Neural cell (in vitro differentiated cells): Measurements from ENCODE around the gene OTOA. TPM values are rescaled to one million over a fixed set of nuclear protein-coding genes. Genes with fewer than 3 reads are reported as not detected.

Experiments
- H2AFZ ChIP-seq: fragments of 200-600, 300-800 bp; sonication (generic), shearing (Covaris generic); 2 replicates; pipeline ENCODE4 v1.6.0; 2014; ENCODE audit warnings: low read depth, mild to moderate bottlenecking, antibody characterized with exemption, low read length, moderate library complexity
- H3F3A ChIP-seq: fragments of 200-600 bp; shearing (Covaris generic); 2 replicates; pipeline ENCODE4 v1.6.1; 2016; ENCODE audit warnings: mild to moderate bottlenecking, moderate library complexity, mixed read lengths, antibody characterized with exemption, low read length; ENCODE audit not compliant: insufficient read depth, poor library complexity, severe bottlenecking
- H3K27ac ChIP-seq: fragments of 200-600, 300-800 bp; sonication (generic), shearing (Covaris generic); 2 replicates; pipeline ENCODE4 v1.5.1; 2014; ENCODE audit warnings: mild to moderate bottlenecking, low read length, moderate library complexity
- H3K27me3 ChIP-seq: fragments of 300-800, 200-600 bp; sonication (generic), shearing (Covaris generic); 2 replicates; pipeline ENCODE4 v1.6.0; 2014; ENCODE audit warnings: mild to moderate bottlenecking, low read depth, low read length, moderate library complexity; ENCODE audit not compliant: insufficient read depth
- H3K36me3 ChIP-seq: fragments of 300-800, 200-600 bp; sonication (generic), shearing (Covaris generic); 2 replicates; pipeline ENCODE4 v1.5.1; 2014; ENCODE audit warnings: mild to moderate bottlenecking, antibody characterized with exemption, low read length, moderate library complexity; ENCODE audit not compliant: insufficient read depth
- H3K4me2 ChIP-seq: fragments of 300-800, 200-600 bp; sonication (generic), shearing (Covaris generic); 2 replicates; pipeline ENCODE4 v1.6.0; 2014; ENCODE audit warnings: mild to moderate bottlenecking, low read length
- H3K4me3 ChIP-seq: fragments of 300-800, 200-600 bp; sonication (generic), shearing (Covaris generic); 2 replicates; pipeline ENCODE4 v1.5.1; 2014; ENCODE audit warnings: mild to moderate bottlenecking, low read length, moderate library complexity
- H3K79me2 ChIP-seq: fragments of 200-600 bp; shearing (Covaris generic); replicated peaks from 2 replicates; pipeline ENCODE4 v1.6.0; 2014; ENCODE audit warnings: mild to moderate bottlenecking, low read length, moderate library complexity; ENCODE audit not compliant: insufficient read depth
- H3K9ac ChIP-seq: fragments of 300-800, 200-600 bp; sonication (generic), shearing (Covaris generic); 2 replicates; pipeline ENCODE4 v1.6.1; 2016; ENCODE audit warnings: mild to moderate bottlenecking, low read length, mixed read lengths
- H3K9me2 ChIP-seq: fragments of 200-600 bp; shearing (Covaris generic); 2 replicates; pipeline ENCODE4 v1.6.1; 2016; ENCODE audit warnings: mild to moderate bottlenecking, low read length, mixed read lengths; ENCODE audit not compliant: insufficient read depth
- H3K9me3 ChIP-seq: fragments of 200-600, 300-800 bp; sonication (generic), shearing (Covaris generic); 2 replicates; pipeline ENCODE4 v1.6.1; 2016; ENCODE audit warnings: mild to moderate bottlenecking, mixed run types, low read length, moderate library complexity, mixed read lengths
- H4K20me1 ChIP-seq: fragments of 200-600 bp; shearing (Covaris generic); 2 replicates; pipeline ENCODE4 v1.6.1; 2016; ENCODE audit warnings: mild to moderate bottlenecking, mixed run types; ENCODE audit not compliant: insufficient read depth
- CTCF ChIP-seq: fragments of 450-650 bp; IDR thresholded peaks from 2 replicates; pipeline ENCODE4 v1.5.1; 2014; ENCODE audit warnings: antibody characterized with exemption, mild to moderate bottlenecking, moderate library complexity; ENCODE audit not compliant: poor library complexity, severe bottlenecking
- EP300 ChIP-seq: fragments of 450-650 bp; conservative IDR thresholded peaks from 2 replicates; pipeline ENCODE4 v1.6.1; 2014; ENCODE audit warnings: antibody characterized with exemption, mild to moderate bottlenecking, moderate library complexity; ENCODE audit not compliant: poor library complexity, severe bottlenecking
- EZH2 ChIP-seq: fragments of 200-600, 300-800 bp; shearing (Covaris generic), sonication (generic); IDR thresholded peaks from 2 replicates; pipeline ENCODE4 v1.6.1; 2014; ENCODE audit warnings: antibody characterized with exemption, low read length, borderline replicate concordance, mild to moderate bottlenecking; ENCODE audit not compliant: insufficient read depth, poor library complexity, severe bottlenecking
- MXI1 ChIP-seq: fragments of 450-650 bp; conservative IDR thresholded peaks from 2 replicates; pipeline ENCODE4 v1.6.1; 2014; ENCODE audit warnings: antibody characterized with exemption, mild to moderate bottlenecking; ENCODE audit not compliant: poor library complexity, severe bottlenecking
- POLR2AphosphoS5 ChIP-seq: IDR thresholded peaks from 2 replicates; pipeline ENCODE4 v1.6.1; 2012
- RAD21 ChIP-seq: fragments of 450-650 bp; conservative IDR thresholded peaks from 2 replicates; pipeline ENCODE4 v1.6.1; 2014; ENCODE audit warnings: antibody characterized with exemption, mild to moderate bottlenecking, moderate library complexity
- SMC3 ChIP-seq: fragments of 450-650 bp; conservative IDR thresholded peaks from 2 replicates; pipeline ENCODE4 v1.6.1; 2014; ENCODE audit warnings: antibody characterized with exemption, mild to moderate bottlenecking, moderate library complexity; ENCODE audit not compliant: poor library complexity
- TAF1 ChIP-seq: IDR thresholded peaks from 2 replicates; pipeline ENCODE4 v1.6.1; 2012; ENCODE audit warnings: low read depth
- polyA plus RNA-seq: library from polyadenylated mRNA; depleted of rRNA; stranded (reverse); fragments of >200 nt; gene quantifications from 2 replicates; pipeline ENCODE4 v1.2.3, GENCODE V29; 2014
- TF ChIP-seq, protein P1 (sequence below): IDR thresholded peaks from 2 replicates; pipeline ENCODE4 v1.6.1; 2012; ENCODE audit warnings: borderline replicate concordance

Gene OTOA
- polyA plus RNA-seq, 1 donor from 2014 or later, result 0.12 TPM

DNA sequence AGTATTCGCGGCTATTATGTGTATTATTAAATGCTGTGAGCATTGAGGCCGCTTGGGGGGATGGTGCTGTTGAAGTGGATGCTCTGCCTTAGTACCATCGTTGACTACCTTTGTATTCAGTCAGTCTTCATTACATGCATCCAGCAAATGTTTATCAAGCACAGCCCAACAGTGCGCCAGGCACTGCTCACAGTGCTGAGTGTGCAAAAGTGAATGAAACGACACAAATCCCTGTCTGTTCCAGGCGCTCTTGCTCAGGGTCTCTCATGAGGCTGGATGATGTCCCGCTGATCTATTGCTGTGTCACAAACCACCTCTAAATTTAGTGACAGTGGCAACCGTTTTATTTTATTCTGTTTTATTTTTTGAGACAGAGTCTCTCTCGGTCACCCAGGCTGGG, 53.8 kb downstream of the OTOA start:
- H3K27me3 ChIP-seq, result no peaks in the 10 kb centered on the region
- H3K79me2 ChIP-seq, result no peaks in the 10 kb centered on the region
- H3K4me3 ChIP-seq, result no peak overlapping the region
- H3F3A ChIP-seq, result no peaks in the 10 kb centered on the region
- no peaks in the 10 kb centered on the region for H3K9me2 ChIP-seq
- no peak overlapping the region for H3K27ac ChIP-seq
- TF ChIP-seq CTCF (no peak), POLR2AphosphoS5 (no peak), RAD21 (no peak), TAF1 (no peak), EP300 (no peak), EZH2 (no peak), MXI1 (no peak), SMC3 (no peak)
- TF ChIP-seq, protein P1, sequence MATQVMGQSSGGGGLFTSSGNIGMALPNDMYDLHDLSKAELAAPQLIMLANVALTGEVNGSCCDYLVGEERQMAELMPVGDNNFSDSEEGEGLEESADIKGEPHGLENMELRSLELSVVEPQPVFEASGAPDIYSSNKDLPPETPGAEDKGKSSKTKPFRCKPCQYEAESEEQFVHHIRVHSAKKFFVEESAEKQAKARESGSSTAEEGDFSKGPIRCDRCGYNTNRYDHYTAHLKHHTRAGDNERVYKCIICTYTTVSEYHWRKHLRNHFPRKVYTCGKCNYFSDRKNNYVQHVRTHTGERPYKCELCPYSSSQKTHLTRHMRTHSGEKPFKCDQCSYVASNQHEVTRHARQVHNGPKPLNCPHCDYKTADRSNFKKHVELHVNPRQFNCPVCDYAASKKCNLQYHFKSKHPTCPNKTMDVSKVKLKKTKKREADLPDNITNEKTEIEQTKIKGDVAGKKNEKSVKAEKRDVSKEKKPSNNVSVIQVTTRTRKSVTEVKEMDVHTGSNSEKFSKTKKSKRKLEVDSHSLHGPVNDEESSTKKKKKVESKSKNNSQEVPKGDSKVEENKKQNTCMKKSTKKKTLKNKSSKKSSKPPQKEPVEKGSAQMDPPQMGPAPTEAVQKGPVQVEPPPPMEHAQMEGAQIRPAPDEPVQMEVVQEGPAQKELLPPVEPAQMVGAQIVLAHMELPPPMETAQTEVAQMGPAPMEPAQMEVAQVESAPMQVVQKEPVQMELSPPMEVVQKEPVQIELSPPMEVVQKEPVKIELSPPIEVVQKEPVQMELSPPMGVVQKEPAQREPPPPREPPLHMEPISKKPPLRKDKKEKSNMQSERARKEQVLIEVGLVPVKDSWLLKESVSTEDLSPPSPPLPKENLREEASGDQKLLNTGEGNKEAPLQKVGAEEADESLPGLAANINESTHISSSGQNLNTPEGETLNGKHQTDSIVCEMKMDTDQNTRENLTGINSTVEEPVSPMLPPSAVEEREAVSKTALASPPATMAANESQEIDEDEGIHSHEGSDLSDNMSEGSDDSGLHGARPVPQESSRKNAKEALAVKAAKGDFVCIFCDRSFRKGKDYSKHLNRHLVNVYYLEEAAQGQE, result no peak
- no peaks in the 10 kb centered on the region for H3K9me3 ChIP-seq
- no peak overlapping the region for H2AFZ ChIP-seq
- H3K4me2 ChIP-seq, result no peak overlapping the region
- H3K9ac ChIP-seq, result no peak overlapping the region
- no peaks in the 10 kb centered on the region for H3K36me3 ChIP-seq
- no peaks in the 10 kb centered on the region for H4K20me1 ChIP-seq

DNA sequence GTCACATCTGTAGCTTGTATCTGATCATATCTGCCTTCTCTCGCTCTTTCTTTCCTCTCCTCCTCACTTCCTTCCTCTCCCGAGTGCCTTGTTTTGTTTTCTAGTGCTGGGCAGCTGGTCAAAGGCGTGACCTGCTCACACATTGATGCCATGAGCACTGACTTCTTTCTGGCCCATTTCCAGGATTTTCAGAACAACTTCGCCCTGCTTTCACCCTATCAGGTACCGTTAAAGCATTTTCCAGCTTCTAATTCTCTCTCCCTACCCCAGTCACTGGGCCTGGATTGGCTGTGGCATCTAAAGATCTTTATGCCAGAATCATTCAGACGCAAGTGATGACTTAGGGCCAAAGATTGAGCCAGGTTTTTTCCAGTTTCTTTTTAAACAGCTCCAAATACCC, 55.5 kb downstream of the OTOA start:
- no peak overlapping the region for H3K27ac ChIP-seq
- H3K4me2 ChIP-seq, result no peak overlapping the region
- H3K27me3 ChIP-seq, result no peaks in the 10 kb centered on the region
- TF ChIP-seq EP300 (no peak), POLR2AphosphoS5 (no peak), RAD21 (no peak), EZH2 (no peak), TAF1 (no peak), CTCF (no peak), MXI1 (no peak), SMC3 (no peak)
- TF ChIP-seq, protein P1, result no peak
- H3K9me2 ChIP-seq, result no peaks in the 10 kb centered on the region
- H3F3A ChIP-seq, result no peaks in the 10 kb centered on the region
- no peak overlapping the region for H3K9ac ChIP-seq
- no peaks in the 10 kb centered on the region for H3K9me3 ChIP-seq
- no peak overlapping the region for H2AFZ ChIP-seq
- H3K4me3 ChIP-seq, result no peak overlapping the region
- no peaks in the 10 kb centered on the region for H4K20me1 ChIP-seq
- H3K79me2 ChIP-seq, result no peaks in the 10 kb centered on the region
- H3K36me3 ChIP-seq, result no peaks in the 10 kb centered on the region
